Fibroblast of villous mesenchyme (primary cell): Measurements from ENCODE around the gene DCAF6. TPM values are rescaled to one million over a fixed set of nuclear protein-coding genes. Genes with fewer than 3 reads are reported as not detected.

ENCODE experiments used
- DNase-seq: peaks from one replicate; pipeline ENCODE4 v3.0.0-alpha.2; 2010; ENCODE audit warnings: low read depth
- H3K4me3 ChIP-seq: 2 replicates; pipeline ENCODE4 v1.5.1; 2011; ENCODE audit warnings: low read depth, mild to moderate bottlenecking, low read length
- CTCF ChIP-seq: IDR thresholded peaks from 2 replicates; pipeline ENCODE4 v1.5.1; 2012; ENCODE audit warnings: low read depth, mild to moderate bottlenecking, low read length; ENCODE audit not compliant: insufficient read depth
- total RNA-seq: library from RNA; depleted of rRNA; stranded (reverse); fragments of >200 nt; gene quantifications from 2 replicates; pipeline ENCODE4 v1.2.3, GENCODE V29; 2012

The DCAF6 gene
- total RNA-seq, 1 donor, result 73.4 TPM

GRCh38 chr1:167940264-167940663 is 3.8 kb downstream of the DCAF6 start:
- H3K4me3 ChIP-seq, result no peak overlapping the region
- DNase-seq, result no peak
- no peak for TF ChIP-seq CTCF

GRCh38 chr1:167943541-167943940 is 7.1 kb downstream of the DCAF6 start:
- peak; percentile 45 for DNase-seq
- no peak for TF ChIP-seq CTCF

DNA sequence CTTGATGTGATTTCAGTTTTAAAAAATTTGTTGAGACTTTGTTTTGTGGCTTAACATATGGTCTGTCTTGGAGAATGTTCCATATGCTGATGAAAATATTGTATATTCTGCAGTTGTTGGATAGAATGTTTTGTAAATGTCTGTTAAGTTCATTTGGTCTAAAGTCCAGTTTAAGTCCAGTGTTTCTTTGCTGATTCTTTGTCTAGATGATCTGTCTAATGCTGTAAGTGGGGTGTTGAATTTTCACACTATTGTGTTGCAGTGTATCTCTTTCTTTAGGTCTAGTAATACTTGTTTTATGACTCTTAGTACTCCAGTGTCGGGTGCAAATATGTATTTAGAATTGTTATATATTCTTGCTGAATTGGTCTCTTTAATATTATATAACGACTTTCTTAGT is 11.2 kb downstream of the DCAF6 start:
- H3K4me3 ChIP-seq, result no peak overlapping the region
- TF ChIP-seq CTCF, result no peak
- no peak for DNase-seq

More at GRCh38 chr1:167943541-167943940, 7.1 kb downstream of the DCAF6 start:
- no peak overlapping the region for H3K4me3 ChIP-seq

DNA sequence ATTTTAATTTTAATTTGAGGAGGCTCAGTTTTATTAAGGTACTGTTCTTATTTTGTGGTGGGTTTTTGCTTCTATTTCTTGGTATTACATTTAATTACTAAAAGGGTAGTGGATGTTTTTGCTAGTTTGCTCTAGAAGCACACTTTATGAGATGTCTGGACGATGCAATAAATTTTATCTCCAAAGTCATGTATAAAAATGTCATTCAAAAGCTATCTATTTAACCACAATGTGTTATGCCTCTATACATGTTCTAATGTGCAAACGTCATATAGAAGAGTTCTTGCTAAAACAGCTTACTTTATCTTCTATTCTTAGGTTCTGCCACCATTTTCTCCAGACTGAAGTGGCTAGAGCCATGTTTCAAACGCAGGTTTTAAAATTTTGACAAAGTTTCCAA is 13.3 kb downstream of the DCAF6 start:
- DNase-seq, result peak; percentile 75

DNA sequence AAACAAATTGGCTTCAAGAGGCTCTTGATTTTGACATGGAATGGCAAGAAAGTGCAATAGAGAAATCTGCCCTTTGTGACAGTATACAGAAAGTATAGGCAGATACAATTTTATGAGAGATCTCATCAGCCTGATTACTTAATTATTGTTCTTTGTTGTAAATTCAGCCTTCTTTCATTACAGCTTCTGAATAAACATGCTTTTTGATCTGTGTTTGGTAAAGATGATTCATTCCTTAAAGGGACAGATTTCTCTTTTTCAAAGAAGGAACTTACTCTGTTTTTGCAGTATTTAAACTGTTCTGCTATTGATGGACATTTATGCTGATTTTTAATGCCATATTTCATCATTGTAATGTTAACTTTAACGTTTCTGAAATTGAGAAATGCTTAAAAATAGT is 14.1 kb downstream of the DCAF6 start:
- TF ChIP-seq CTCF, result no peak
- H3K4me3 ChIP-seq, result no peak overlapping the region
- DNase-seq, result peak; percentile 4

More for the DNA sequence above, 13.3 kb downstream of the DCAF6 start:
- TF ChIP-seq CTCF, result no peak
- no peak overlapping the region for H3K4me3 ChIP-seq

GRCh38 chr1:167955915-167956314 is 19.4 kb downstream of the DCAF6 start:
- no peak for DNase-seq
- no peak overlapping the region for H3K4me3 ChIP-seq
- TF ChIP-seq CTCF, result no peak

DNA sequence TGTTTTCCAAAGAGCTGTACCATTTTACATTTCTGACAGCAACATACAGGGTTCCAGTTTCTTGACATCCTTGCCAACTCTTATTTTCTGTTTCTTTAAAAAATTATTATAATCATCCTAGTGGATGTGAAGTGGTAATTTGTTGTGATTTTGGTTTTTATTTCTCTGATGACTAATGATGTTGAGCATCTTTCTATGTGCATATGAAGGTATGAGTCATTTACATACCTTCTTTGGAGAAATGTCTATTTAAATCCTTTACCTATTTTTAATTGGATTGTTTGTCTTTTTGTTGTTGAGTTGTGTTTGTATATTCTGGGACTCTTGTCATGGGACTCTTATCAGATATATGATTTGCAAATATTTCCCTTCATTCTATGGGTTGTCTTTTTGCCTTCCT is 21.2 kb downstream of the DCAF6 start:
- peak; percentile 7 for DNase-seq
- no peak overlapping the region for H3K4me3 ChIP-seq
- TF ChIP-seq CTCF, result no peak
